HG02571 (cell line): ENCODE results near the gene KLHL28.
"Not testable (repeated sequence)": the region's sequence is repeated elsewhere in the genome, so short reads cannot be mapped to it uniquely, and the experiment has no call there.

Experiments
- ATAC-seq: cut with Tn5 transposase; IDR thresholded peaks from one replicate; pipeline ENCODE4 v1.9.1; 2021; ENCODE audit warnings: mild to moderate bottlenecking, moderate library complexity; ENCODE audit not compliant: unreplicated experiment

The KLHL28 gene

GRCh38 chr14:44897041-44897844, 64.5 kb downstream of the KLHL28 start:
- peak; percentile 92 for ATAC-seq

- no peak for ATAC-seq
Observed at GRCh38 chr14:44896275-44897040, 65.3 kb downstream of the KLHL28 start.

- no peak for ATAC-seq
Observed at GRCh38 chr14:44895716-44896115, 66.0 kb downstream of the KLHL28 start.

- no peak for ATAC-seq
Observed at GRCh38 chr14:44893535-44893934, 68.2 kb downstream of the KLHL28 start.

- not testable (repeated sequence) for ATAC-seq
Observed at GRCh38 chr14:44891726-44892372, 69.9 kb downstream of the KLHL28 start.

- ATAC-seq, result no peak
Observed at GRCh38 chr14:44889595-44890471, 71.9 kb downstream of the KLHL28 start.

GRCh38 chr14:44887596-44887955, 74.2 kb downstream of the KLHL28 start:
- no peak for ATAC-seq

- ATAC-seq, result no peak
Observed at GRCh38 chr14:44886860-44887595, 74.7 kb downstream of the KLHL28 start.

- no peak for ATAC-seq
Observed at GRCh38 chr14:44880791-44881190, 81.0 kb downstream of the KLHL28 start.
